CD4-positive, CD25-positive, alpha-beta regulatory T cell (primary cell): Measurements from ENCODE around the gene ACTR3. TPM values are rescaled to one million over a fixed set of nuclear protein-coding genes. Genes with fewer than 3 reads are reported as not detected.

Experiments
- ATAC-seq, 2 donors: fragments of 150-1000 bp; cut with Tn5 transposase; one replicate each; pipeline ENCODE4 v1.10.0; 2021; ENCODE audit warnings: low read depth in 2 of 2, moderate number of reproducible peaks in 2 of 2, moderate library complexity in 1 of 2
- DNase-seq, 3 donors: peaks; one replicate each; pipeline versions ENCODE4 v3.0.0 to v3.0.0-alpha.2; 2012 to 2022; ENCODE audit warnings: mixed read lengths in 1 of 3
- H3K27ac ChIP-seq: one replicate; pipeline ENCODE4 v1.7.0; 2013; ENCODE audit warnings: mild to moderate bottlenecking, low read length; ENCODE audit not compliant: insufficient read depth, poor library complexity, severe bottlenecking
- H3K27me3 ChIP-seq: one replicate; pipeline ENCODE4 v1.7.0; 2013; ENCODE audit warnings: low read length; ENCODE audit not compliant: control insufficient read depth, insufficient read depth
- H3K36me3 ChIP-seq: one replicate; pipeline ENCODE4 v1.7.0; 2013; ENCODE audit warnings: mild to moderate bottlenecking, low read length, moderate library complexity; ENCODE audit not compliant: control insufficient read depth, insufficient read depth
- H3K4me1 ChIP-seq: 2 replicates; pipeline ENCODE4 v1.7.0; 2013; ENCODE audit warnings: mild to moderate bottlenecking, low read length; ENCODE audit not compliant: insufficient read depth, control insufficient read depth, poor library complexity, severe bottlenecking
- H3K4me3 ChIP-seq: one replicate; pipeline ENCODE4 v1.7.0; 2013; ENCODE audit warnings: low read depth, mild to moderate bottlenecking, low read length, moderate library complexity
- H3K9me3 ChIP-seq, 2 experiments: 1 replicate in 1 of 2; 2 replicates in 1 of 2; pipeline ENCODE4 v1.7.0; 2013; ENCODE audit warnings: low read length in 2 of 2, mild to moderate bottlenecking in 1 of 2, moderate library complexity in 1 of 2; ENCODE audit not compliant: control insufficient read depth in 2 of 2
- H3K27ac Mint-ChIP-seq, 3 donors: one replicate each; pipeline ENCODE4 v1.8.0; 2020 to 2022; ENCODE audit warnings: mild to moderate bottlenecking in 3 of 3, mixed read lengths in 3 of 3, moderate library complexity in 2 of 3
- H3K27me3 Mint-ChIP-seq: one replicate; pipeline ENCODE4 v1.8.0; 2022; ENCODE audit warnings: mild to moderate bottlenecking, mixed read lengths
- H3K36me3 Mint-ChIP-seq: one replicate; pipeline ENCODE4 v1.8.0; 2020; ENCODE audit warnings: mixed read lengths
- H3K4me1 Mint-ChIP-seq, 4 donors: one replicate each; pipeline ENCODE4 v1.8.0; 2020 to 2022; ENCODE audit warnings: mixed read lengths in 4 of 4, mild to moderate bottlenecking in 1 of 4
- H3K4me3 Mint-ChIP-seq, 4 donors: one replicate each; pipeline ENCODE4 v1.8.0; 2020 to 2022; ENCODE audit warnings: mild to moderate bottlenecking in 4 of 4, mixed read lengths in 4 of 4, moderate library complexity in 3 of 4
- H3K9me3 Mint-ChIP-seq, 7 donors: one replicate each; pipeline ENCODE4 v1.8.0; 2020 to 2022; ENCODE audit warnings: mixed read lengths in 7 of 7, mild to moderate bottlenecking in 3 of 7, moderate library complexity in 2 of 7
- polyA plus RNA-seq, 4 donors: library from polyadenylated mRNA; unstranded; fragments of 300-500 nt; fragmentation: Illumina TruSeq; gene quantifications; one replicate each; pipeline ENCODE4 v1.2.3, GENCODE V29; 2021
- total RNA-seq: library from RNA; stranded (reverse); gene quantifications from one replicate; pipeline ENCODE4 v1.2.3, GENCODE V29; 2022

Gene ACTR3
- total and polyA plus RNA-seq, 5 donors from 2014 or later: 328 to 718 (median 576) TPM

DNA sequence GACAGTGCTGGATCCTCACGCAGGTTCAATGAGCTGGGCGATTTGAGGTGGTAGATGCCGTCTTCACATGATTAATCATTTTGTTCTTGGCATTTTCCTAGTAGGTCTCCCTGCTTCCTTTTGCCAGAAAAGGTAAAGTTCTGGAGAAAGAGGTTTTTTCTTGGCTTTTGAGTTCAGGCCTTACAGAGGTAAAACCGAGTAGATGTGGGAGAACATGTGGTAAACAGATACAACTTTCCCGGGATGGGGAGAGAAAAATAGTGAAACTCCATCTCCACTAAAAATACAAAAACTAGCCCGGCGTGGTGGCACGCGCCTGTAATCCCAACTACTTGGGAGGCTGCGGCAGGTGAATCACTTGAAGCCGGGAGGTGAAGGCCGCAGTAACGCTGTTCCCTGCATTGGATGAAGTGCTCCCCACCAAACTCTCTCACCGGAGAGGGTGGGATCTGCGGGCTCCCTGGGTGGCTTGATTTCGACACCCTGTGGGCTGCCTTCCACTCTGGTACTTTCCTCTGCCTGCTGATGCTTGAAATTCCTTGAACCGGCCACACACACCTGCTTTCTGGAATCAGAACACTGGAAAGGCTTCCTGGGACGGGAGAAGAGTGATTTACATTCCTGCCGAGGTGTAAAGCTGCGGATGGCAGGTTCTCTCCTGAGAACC is 88.8 kb downstream of the ACTR3 start:
- DNase-seq (no peak), ATAC-seq (no peak)
- peaks cover 23% of the 10 kb centered on the region for H3K36me3 Mint-ChIP-seq
- Histone ChIP-seq H3K27ac (no peak overlapping the region), H3K36me3 (peaks cover 13% of the 10 kb centered on the region), H3K9me3 (no peaks in the 10 kb centered on the region), H3K27me3 (no peaks in the 10 kb centered on the region), H3K4me3 (no peak overlapping the region), H3K4me1 (no peaks in the 10 kb centered on the region)
- peaks cover 0 to 3% (median 0%) of the 10 kb centered on the region in 7 donors for H3K9me3 Mint-ChIP-seq
- H3K4me3 Mint-ChIP-seq: no peak overlapping the region
- H3K27me3 Mint-ChIP-seq: no peaks in the 10 kb centered on the region
- H3K27ac Mint-ChIP-seq: no peak overlapping the region
- H3K4me1 Mint-ChIP-seq: peaks cover 0 to 7% (median 3%) of the 10 kb centered on the region in 4 donors

DNA sequence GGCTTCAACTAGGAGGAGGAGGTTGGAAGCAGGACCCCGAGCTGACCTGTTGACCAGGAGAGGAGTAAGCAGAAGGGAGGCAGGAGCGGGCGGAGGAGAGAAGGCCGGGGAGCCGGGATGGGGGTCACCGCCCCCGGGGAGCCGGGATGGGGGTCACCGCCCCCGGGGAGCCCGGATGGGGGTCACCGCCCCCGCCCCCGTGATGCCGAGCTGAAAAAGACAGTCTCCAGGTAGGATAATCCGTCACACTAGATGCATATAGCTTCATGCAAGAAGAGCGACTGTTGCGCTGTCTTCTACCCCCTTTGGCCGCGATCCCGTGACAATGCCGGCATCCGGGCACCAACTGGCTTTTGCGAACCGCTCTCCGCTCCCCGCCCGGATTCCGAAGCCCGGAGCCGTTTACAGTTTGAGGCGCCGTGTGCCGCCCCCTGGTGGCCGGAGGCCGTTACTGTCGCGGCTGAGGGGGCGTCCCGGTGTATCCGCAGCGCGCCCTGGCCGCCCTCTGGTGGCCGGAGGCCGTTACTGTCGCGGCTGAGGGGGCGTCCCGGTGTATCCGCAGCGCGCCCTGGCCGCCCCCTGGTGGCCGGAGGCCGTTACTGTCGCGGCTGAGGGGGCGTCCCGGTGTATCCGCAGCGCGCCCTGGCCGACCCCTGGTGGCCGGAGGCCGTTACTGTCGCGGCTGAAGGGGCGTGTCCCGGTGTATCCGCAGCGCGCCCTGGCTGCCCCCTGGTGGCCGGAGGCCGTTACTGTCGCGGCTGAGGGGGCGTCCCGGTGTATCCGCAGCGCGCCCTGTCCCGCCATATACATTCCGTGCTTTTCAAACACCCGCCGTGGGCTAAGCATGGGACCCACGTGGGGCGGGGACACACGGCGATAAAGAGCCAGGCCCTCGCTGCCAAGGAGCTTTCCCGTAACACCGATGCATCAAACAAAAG is 89.6 kb downstream of the ACTR3 start:
- H3K4me1 Mint-ChIP-seq: peaks cover 0 to 7% (median 3%) of the 10 kb centered on the region in 4 donors
- no peaks in the 10 kb centered on the region for H3K27me3 Mint-ChIP-seq
- H3K36me3 Mint-ChIP-seq: peaks cover 26% of the 10 kb centered on the region
- H3K9me3 Mint-ChIP-seq: peaks cover 0 to 3% (median 0%) of the 10 kb centered on the region in 7 donors
- H3K4me1 ChIP-seq: no peaks in the 10 kb centered on the region
- no peak overlapping the region for H3K27ac ChIP-seq
- H3K4me3 Mint-ChIP-seq: no peak overlapping the region
- H3K27me3 ChIP-seq: no peaks in the 10 kb centered on the region
- no peaks in the 10 kb centered on the region for H3K9me3 ChIP-seq
- H3K36me3 ChIP-seq: peaks cover 8% of the 10 kb centered on the region
- H3K27ac Mint-ChIP-seq: peak overlapping the region in 1 of 3 donors; percentile 68
- peak; percentile 7 to 41 (median 20) for DNase-seq
- no peak overlapping the region for H3K4me3 ChIP-seq
- ATAC-seq: no peak

DNA sequence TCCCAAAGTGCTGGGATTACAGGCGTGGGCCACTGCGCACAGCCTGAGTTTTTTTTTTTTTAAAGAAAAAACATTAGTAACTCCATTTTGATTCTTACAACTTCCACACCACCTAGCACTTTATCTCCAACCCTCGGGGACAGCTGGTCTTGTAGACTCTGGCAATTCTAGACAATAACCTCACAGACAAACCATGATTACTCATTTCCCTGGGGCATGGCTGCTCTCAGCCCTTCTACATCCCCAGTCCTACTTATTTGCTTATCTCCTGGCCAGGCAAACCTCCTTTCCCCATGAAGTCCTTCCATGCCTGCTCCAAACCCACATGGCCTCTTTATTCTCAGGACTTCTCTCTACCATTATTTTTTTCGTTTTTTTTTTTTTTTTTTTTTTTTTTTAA is 91.1 kb downstream of the ACTR3 start:
- peak overlapping the region in 1 of 4 donors; percentile 69 for H3K4me3 Mint-ChIP-seq

DNA sequence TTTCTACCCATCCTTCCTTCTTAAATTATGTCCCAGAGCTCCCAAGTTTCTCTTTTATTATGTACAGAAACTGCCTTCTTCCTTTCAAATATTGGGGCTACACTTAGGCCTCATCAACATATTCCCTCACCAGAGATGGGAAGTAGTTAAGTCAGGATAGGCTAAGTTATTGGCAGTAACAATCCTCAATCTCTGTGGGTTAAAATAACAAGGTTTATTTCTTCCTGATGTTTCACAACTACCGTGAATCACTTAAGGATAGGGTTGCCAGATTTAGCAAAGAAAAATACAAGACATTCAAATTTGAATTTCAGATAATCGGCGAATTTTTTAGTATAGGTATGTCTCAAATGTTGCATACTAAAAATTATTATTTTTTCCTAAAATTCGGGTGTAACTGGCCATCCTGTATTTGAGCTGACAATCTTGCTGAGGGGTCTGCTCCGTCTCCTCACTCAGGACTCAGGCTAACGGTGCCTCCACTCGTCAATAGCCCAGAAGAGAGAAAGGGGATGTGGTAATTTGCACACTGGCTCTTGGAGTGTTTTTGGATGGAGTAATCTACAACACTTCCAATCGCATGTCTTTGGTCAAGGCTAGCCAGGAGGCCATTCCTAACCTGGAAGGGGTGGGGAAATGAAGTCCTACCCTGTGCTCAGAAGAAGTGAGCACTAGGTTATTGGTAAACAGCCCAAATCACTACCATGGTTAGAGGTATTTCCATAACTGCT is 91.7 kb downstream of the ACTR3 start:
- H3K27me3 ChIP-seq: no peaks in the 10 kb centered on the region
- H3K4me1 ChIP-seq: no peaks in the 10 kb centered on the region
- H3K9me3 ChIP-seq: no peaks in the 10 kb centered on the region
- no peaks in the 10 kb centered on the region for H3K36me3 ChIP-seq
- Mint-ChIP-seq H3K4me3 (no peak overlapping the region), H3K36me3 (peaks cover 29% of the 10 kb centered on the region), H3K4me1 (peaks cover 0 to 4% (median under 1%) of the 10 kb centered on the region in 4 donors), H3K9me3 (peaks cover 0 to 3% (median 0%) of the 10 kb centered on the region in 7 donors), H3K27me3 (no peaks in the 10 kb centered on the region), H3K27ac (no peak overlapping the region)
- no peak for ATAC-seq
- no peak overlapping the region for H3K27ac ChIP-seq
- no peak overlapping the region for H3K4me3 ChIP-seq
- DNase-seq: no peak

More for the DNA sequence above, 91.1 kb downstream of the ACTR3 start:
- Mint-ChIP-seq H3K9me3 (peaks cover 0 to 3% (median 0%) of the 10 kb centered on the region in 7 donors), H3K4me1 (peaks cover 0 to 4% (median 2%) of the 10 kb centered on the region in 4 donors), H3K27ac (peak overlapping the region in 1 of 3 donors; percentile 91), H3K36me3 (peaks cover 29% of the 10 kb centered on the region), H3K27me3 (no peaks in the 10 kb centered on the region)
- H3K27ac ChIP-seq: no peak overlapping the region
- ATAC-seq (no peak), DNase-seq (no peak)
- no peak overlapping the region for H3K4me3 ChIP-seq
- H3K36me3 ChIP-seq: no peaks in the 10 kb centered on the region
- no peaks in the 10 kb centered on the region for H3K27me3 ChIP-seq
- H3K9me3 ChIP-seq: no peaks in the 10 kb centered on the region
- H3K4me1 ChIP-seq: no peaks in the 10 kb centered on the region

DNA sequence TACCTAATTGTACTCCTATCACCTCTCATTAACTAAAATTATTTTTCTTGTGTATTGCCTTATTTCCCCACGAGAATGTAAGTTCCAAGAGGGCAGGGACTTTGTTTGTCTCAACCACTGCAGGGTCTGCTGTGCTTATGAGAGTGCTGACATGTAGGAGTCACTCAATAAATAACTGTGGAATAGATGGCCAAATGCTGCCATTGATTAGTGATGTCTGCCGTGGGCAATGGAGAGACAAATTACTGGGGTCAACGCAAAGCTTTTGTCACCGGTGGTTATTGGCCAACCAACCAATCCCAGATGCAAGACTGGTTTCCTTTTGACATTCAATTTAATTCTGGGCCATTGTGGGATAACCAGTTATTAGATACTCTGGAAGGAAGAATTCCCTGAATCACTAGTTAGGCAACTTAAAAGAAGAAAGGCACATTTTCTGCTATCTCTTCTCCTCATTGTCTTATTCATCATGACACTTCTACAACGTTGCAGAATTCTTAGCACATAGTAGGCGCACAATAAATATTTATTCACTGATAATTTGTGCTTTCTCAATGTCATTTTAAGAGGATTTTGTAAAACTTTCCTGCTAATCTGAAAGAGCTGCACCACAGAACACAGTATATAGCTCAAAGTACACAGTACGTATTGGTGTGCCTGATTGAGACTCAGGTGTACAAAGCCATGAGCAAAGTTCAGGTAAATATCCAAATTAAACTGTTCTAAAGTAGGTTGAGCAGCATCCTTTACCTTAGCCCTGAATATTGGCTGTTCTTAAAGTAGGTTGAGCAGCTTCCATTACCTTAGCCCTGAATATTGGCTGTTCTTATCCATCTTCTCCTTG is 95.9 kb downstream of the ACTR3 start:
- H3K4me3 Mint-ChIP-seq: no peak overlapping the region
- peaks cover 29% of the 10 kb centered on the region for H3K36me3 Mint-ChIP-seq

DNA sequence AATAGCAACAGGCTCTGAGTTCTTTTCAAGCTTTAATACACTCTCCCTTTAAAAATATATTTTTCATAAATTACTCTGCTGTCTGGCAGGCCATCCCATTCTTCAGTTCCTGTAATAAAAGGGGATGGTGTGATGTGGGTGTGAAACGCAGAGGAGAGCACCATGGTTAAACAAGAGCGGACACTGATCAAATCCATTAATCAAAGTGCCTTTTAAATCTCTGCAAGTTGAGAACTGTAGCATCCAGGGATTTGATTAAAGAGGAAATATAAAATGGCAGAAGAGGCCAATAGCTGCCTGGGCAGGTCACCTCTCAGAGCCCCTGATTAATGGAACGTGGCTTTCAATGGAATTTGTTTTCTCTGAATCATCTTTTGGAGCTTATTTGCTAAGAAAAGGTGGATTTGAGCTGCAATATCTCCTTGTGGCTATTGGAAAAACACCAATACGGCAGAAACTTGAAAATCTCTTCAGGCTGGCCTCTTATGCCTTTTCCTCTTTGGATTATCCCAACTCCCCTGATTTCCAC is 96.9 kb downstream of the ACTR3 start:
- H3K4me3 Mint-ChIP-seq: no peak overlapping the region
- ATAC-seq: no peak
- H3K27me3 Mint-ChIP-seq: no peaks in the 10 kb centered on the region
- no peak overlapping the region for H3K27ac Mint-ChIP-seq
- H3K9me3 Mint-ChIP-seq: peaks cover 0 to 2% (median 0%) of the 10 kb centered on the region in 7 donors
- H3K4me1 Mint-ChIP-seq: peaks cover 0 to 5% (median 2%) of the 10 kb centered on the region in 4 donors
- H3K4me3 ChIP-seq: no peak overlapping the region
- peaks cover 33% of the 10 kb centered on the region for H3K36me3 Mint-ChIP-seq
- no peak overlapping the region for H3K27ac ChIP-seq
- no peaks in the 10 kb centered on the region for H3K4me1 ChIP-seq
- no peaks in the 10 kb centered on the region for H3K36me3 ChIP-seq
- no peak for DNase-seq
- H3K9me3 ChIP-seq: no peaks in the 10 kb centered on the region
- no peaks in the 10 kb centered on the region for H3K27me3 ChIP-seq

More for the DNA sequence above, 95.9 kb downstream of the ACTR3 start:
- DNase-seq (no peak), ATAC-seq (no peak)
- no peaks in the 10 kb centered on the region for H3K9me3 ChIP-seq
- H3K27ac ChIP-seq: no peak overlapping the region
- H3K27me3 ChIP-seq: no peaks in the 10 kb centered on the region
- Mint-ChIP-seq H3K27me3 (no peaks in the 10 kb centered on the region), H3K9me3 (peaks cover 0 to 2% (median 0%) of the 10 kb centered on the region in 7 donors), H3K4me1 (peaks cover 0 to 5% (median 2%) of the 10 kb centered on the region in 4 donors), H3K27ac (no peak overlapping the region)
- H3K4me1 ChIP-seq: no peaks in the 10 kb centered on the region
- H3K4me3 ChIP-seq: no peak overlapping the region
- H3K36me3 ChIP-seq: no peaks in the 10 kb centered on the region
